Stimulated activated CD8-positive, alpha-beta memory T cell treated with anti-CD3 and anti-CD28 coated beads, Interleukin-12 subunit alpha, Interleukin-12 subunit beta, amount 100 ng/mL, for 1 hour (primary cell): ENCODE results near the gene TTLL4.
"Not testable (repeated sequence)": the region's sequence is repeated elsewhere in the genome, so short reads cannot be mapped to it uniquely, and the experiment has no call there.

Source experiments
- DNase-seq: peaks from one replicate; pipeline ENCODE4 v3.0.0-alpha.2; 2020; ENCODE audit warnings: low read depth

The TTLL4 gene

GRCh38 chr2:218744615-218745014 is 34.0 kb downstream of the TTLL4 start:
- DNase-seq, result no peak

GRCh38 chr2:218745160-218745558 is 34.5 kb downstream of the TTLL4 start:
- DNase-seq, result no peak

DNA sequence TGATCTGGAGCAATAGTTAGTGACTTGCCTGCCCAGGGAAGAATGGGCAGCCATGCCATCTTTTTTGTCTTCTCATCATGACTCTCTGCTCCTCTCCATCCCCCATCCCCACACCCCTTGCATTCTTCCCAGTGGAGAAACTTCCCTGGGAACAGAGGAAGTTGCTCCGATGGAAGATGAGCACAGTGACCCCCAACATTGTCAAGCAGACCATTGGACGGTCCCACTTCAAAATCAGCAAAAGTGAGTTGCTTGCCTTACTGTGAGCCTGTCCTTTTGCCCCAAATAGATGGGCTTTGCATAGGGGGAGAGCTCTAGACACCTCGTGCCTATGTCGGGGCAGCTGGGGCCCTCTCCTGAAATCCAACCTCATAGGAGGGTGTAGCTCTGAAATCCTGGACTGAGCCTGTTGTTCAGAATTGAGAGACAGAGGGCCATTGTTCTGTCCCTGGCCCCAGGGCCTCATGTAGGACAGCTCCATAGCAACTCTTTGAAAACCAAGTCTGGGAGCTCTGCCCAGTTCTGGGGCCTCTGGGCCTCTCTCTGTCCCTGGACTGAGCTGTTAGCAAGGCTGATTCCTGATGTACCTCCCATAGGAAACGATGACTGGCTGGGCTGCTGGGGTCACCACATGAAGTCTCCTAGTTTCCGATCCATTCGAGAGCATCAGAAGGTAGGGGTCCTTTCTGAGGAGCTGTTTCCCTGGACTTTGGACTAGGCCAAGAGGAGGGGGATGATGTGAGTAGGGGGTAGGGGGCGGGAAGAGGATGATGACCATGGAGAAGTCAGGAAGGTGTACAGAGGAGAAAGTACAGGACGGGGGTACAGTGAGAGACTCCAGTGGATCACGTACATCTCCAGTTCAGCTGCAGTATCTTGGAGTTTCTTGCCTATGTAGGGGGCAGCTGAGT is 35.2 kb downstream of the TTLL4 start:
- no peak for DNase-seq

DNA sequence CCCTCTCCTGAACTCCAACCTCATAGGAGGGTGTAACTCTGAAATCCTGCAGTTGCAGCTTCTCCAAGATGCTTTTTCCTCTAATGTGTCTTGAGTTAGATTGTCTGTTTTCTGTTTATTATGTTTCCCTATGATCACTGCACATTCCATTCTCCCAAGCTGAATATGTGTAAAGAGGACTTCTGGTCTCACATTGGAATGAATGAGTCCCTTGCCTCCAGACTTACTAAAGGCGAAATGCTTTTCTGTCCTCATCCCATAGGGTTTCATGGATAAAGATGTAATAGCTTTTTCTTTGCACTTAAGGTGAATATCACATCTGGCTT is 35.8 kb downstream of the TTLL4 start:
- DNase-seq, result no peak

DNA sequence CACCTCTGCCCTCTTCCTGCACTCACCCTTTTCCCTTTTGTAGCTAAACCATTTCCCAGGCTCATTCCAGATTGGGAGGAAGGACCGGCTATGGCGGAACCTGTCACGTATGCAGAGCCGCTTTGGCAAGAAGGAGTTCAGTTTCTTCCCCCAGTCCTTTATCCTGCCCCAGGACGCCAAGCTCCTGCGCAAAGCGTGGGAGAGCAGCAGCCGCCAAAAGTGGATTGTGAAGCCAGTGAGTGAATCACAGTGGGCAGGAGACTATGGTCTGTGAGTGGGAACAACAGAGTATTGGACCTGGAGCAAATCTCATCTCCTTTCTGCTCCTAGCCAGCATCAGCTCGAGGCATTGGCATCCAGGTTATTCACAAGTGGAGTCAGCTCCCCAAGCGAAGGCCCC is 36.3 kb downstream of the TTLL4 start:
- no peak for DNase-seq

DNA sequence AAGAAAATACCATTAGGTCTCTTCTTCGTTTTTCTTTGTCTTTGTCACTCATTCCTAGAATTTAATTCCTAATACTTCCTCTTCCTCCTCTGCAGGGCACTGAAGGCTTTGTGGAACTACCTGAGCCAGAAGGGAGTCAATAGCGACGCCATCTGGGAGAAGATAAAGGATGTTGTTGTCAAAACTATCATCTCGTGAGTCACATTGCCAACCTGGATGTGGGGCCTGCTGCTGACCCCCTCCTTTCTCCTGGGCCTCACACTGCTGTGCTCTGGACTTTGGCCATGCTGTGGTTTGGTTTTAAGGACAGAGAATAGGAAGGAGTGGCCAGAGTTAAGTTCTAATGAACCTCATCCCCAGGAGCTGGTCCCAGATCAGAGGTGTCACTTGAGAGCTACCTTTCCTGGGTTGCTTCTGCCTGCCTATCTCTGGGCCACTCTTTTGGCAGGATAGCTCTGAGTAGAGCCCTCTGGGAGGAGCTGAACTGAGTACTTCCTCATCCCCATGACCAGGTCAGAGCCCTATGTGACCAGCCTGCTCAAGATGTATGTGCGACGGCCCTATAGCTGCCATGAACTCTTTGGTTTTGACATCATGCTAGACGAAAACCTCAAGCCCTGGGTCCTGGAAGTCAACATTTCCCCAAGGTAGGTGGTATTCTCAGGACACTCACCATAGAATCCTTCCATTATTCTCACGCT is 38.3 kb downstream of the TTLL4 start:
- no peak for DNase-seq

DNA sequence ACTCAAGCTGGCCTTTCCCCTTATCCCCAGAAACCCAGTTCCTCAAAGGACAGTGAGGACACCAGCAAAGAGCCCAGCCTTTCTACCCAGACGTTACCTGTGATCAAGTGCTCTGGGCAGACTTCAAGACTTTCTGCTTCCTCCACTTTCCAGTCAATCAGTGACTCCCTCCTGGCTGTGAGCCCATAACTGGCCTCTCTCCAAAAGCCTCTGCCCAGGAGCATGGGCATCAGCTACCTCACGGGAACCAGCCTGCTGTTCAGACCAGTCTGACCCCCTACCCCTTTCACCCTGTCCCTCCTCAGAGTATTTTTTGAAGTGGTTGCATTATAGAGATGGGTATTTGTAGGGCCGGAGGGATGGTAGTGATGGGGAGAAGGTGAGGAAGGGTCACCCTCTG is 43.6 kb downstream of the TTLL4 start:
- no peak for DNase-seq

GRCh38 chr2:218754781-218755180 is 44.1 kb downstream of the TTLL4 start:
- DNase-seq, result no peak

DNA sequence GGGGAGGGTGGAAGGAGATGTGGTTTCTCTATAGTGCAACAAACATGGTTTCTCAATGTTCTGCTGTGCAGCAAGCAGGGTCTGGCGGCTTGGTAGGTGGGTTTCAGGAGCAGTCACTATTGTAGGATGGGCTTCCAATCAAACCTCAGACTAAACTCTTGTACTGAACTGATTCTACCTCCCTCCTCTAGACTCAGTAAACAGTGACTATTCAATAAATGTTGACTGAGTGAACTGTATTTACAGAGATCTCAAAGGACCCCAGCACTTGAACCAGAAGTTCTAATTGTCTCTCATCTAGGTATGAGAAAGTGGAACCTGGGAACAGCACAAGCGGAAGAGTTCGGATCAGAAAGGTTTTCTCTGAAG is 44.5 kb downstream of the TTLL4 start:
- no peak for DNase-seq

DNA sequence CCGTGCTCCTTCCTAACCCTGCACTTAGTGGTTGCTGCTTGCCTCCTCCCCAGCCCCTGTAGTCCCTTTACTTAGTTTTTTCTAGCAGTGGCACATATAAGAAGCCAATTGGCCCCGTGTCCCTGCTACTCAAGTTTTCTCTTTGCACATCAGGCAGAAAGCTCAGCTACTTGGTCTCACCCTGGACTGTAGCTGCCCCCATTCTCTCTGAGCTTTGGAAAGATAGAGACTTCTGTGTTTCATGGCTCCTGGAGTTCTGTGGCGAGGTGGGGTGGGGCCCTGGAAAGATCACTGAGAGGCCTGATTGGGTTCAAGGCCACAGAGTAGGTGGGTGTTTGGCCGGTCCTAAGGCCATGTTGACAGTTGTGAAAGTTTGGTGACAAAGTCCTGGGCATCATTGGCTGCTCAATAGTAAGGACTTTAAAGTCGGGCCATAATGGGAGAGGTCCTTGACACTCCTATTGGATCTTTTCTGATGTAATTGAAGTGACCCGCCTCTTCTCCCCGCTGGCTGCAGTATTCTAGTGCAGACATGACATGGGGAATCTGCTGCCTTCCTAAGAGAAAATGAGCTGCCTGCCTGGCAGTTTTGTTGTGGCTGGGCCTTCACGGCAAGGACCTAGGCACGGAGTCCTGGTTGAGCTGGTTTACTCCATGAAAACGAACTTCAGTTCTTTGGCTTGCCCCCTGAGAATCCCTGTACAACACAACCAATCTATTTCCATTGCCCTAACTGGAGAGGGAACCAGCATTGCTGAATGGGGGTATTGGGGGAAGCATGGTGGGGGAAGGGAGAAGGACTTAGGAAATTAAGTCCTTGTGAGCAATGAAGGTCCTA is 45.2 kb downstream of the TTLL4 start:
- no peak for DNase-seq

DNA sequence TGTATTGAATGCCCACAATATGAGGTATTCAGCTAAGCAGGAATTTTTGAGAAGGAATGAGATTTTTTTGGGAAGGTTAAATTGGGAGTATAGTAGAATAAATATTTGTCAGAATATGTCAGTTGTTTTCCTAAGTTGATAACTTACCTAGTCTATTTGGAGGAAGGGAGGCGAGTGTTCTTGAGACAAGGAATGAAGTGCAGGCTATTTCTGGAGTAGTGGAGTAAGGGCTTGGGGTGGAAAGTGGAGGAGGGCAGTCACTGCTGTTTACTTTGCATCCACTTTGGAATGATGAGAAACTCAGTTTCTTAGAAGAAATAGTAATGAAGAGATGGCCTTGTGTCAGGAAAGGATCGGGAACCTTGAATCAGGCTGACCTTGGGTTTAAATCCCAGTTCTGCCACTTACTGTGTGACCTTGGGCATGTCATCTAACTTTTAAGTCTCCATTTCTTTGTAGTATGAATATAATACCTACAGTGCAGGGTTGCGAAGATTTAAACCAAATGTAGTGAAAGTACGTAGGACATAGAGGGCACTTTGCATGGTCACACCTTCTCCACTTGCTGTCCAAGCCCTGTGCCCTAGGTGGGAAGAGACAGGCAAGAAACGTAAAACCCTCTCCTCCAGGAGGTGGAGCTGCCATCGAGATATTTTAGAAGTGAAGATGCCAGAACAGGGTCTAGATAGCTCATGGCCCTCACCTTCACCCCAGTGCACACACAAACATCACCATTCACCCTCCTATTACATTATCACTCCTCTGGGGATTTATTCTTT is 46.2 kb downstream of the TTLL4 start:
- no peak for DNase-seq

DNA sequence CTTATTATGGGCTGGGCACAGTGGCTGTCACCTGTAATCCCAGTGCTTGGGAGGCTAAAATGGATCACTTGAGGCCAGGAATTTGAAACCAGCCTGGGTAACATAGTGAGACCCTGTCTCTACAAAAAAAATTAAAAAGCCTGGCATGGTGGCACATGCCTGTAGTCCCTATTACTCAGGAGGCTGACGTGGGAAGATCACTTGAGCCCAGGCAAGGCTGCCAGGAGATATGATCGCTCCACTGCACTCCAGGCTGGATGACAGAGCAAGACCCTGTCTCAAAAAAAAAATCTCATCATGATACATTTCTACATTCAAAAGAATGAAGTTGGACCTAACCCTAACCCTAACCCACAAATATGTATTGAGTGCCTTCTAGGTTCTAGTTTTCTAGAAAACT is 51.2 kb downstream of the TTLL4 start:
- DNase-seq, result no peak

- DNase-seq, result not testable (repeated sequence)
Measured at GRCh38 chr2:218772759-218773158, 62.1 kb downstream of the TTLL4 start.

DNA sequence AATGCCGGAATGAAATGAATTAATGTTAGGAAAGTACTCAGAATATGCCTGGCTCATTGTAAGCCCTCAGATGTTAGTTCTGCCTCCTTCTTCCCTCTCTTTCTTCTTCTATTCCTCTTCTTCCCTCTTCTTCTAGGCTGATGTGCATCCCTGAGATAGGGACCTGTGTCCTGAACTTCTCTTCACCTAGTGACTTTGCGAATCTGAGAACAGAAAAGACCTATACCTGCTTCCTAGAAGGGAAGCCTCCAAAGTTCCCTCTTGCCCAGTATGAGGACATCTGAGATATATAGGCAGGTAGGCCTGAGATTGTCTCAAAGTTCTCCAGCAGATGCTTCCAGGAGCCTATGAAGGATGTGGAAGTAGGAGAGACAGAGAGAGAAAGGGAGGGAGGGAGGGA is 63.2 kb downstream of the TTLL4 start:
- DNase-seq, result no peak

GRCh38 chr2:218776488-218776887 is 65.9 kb downstream of the TTLL4 start:
- no peak for DNase-seq

DNA sequence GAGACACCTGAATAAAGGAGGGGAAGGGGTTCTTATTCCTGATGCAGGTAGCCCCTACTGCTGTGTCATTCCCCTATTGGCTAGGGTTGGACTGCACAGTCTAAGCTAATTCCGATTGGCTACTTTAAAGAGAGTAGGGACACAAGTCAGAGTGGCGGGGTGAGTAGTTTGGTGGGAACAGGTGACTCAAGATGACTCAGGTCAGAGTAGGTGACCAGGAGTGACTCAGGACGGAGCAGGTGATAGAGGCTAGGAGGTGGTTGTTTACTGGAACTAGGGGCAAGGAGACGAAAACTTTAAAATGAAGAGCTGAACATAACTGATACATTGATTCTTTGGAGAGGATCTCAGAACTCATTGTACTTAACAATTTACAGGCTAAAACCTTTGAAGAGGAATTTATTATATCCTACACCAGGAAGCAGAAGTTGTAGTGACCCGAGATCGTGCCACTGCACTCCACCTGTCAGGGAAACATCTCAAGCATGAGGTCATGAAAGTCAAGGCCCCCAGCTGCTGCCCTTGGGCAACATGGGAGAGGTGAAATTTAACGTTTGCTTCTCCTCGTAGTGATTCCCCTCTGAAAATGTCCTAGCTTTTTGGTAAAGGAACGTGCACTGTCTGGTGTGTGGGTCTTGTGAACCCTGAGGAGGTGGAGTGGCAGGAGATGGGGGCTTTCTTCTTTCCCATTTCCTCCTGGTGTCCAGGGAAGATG is 66.8 kb downstream of the TTLL4 start:
- DNase-seq, result no peak

DNA sequence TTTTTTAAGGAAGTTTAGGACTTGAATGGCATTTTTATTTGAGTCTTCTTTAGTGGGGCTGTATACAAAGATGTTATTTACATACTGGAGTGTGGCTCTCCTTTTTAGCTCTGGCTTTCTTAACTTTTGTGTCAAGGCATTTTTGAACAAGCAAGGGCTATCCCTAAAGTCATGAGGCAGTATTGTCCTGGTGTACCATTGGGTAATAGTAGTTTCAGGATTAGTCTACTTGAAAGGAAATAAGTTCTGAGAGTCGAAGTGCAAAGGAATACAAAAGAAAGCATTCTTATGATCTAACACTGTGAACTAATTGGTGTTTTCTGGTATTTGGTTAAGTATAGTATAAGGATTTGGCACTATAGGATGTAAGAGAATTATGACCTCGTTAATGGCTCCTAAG is 69.4 kb downstream of the TTLL4 start:
- DNase-seq, result no peak

DNA sequence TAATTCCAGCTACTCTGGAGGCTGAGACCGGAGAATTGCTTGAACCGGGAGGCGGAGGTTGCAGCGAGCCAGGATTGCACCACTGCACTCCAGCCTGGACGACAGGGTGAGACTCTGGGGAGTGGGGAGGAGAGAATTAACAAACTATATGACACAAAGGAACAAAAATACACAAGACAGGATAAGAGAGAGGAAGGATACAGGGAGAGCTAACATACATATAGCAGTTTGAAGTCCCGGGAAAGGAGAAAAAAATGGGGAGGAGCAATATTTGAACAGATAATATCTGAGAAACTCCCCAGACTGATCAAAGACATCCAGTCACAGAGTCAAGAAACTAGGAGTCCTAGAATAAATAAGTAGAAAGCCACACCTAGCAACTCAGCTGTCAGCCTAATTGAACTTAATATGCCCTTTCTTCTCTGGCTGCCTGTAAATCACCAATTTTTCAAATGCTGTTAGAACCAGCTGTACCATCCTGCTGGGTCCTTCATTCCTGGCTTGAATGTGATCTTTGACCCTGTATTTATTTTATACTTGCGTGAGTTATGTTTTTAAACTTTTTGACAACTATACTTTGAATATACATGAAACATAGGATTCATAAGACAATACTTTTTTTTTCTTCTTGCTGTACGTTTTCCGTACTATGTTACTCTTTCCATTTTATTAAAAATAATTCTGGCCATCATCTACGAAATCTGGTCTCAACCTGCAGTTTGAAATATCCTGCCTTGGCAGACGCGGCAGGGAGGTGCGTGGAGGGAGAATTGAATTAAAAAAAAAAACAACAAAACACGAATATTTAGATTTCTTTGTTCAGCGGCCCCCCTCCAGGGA is 70.4 kb downstream of the TTLL4 start:
- no peak for DNase-seq

GRCh38 chr2:218781691-218782527 is 71.3 kb downstream of the TTLL4 start, which contains the start of gene CYP27A1:
CYP27A1 (plus strand) TSS chr2:218782147; CDS start chr2:218782183, 36 bp downstream.
- no peak for DNase-seq

DNA sequence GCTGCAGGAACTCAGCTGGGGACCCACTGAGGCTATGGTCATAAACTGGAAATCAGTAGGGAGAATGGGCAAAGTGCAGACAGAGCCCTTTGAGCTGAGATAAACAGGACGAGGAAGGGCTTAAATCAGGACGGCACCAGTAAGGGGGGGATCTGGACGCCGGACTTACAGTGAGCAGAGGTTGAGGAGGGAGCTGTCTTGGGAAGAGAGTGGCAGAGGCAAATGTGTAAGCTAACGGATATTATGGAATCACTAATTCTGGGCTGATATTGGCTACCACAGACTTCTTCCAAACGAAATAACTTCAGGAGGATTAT is 71.9 kb downstream of the TTLL4 start:
- DNase-seq, result no peak
